H9 (cell line): ENCODE data around the gene ZNF653. TPM values are rescaled to one million over a fixed set of nuclear protein-coding genes. Genes with fewer than 3 reads are reported as not detected.

ENCODE experiments used
- DNase-seq: peaks from one replicate; pipeline ENCODE4 v3.0.0-alpha.2; 2017
- H2AFZ ChIP-seq: one replicate; pipeline ENCODE4 v1.6.1; 2013; ENCODE audit warnings: mild to moderate bottlenecking, low read length, control low read depth, moderate library complexity
- H2AK5ac ChIP-seq: 2 replicates; pipeline ENCODE4 v1.6.1; 2013; ENCODE audit warnings: low read length, control low read depth, mixed read lengths; ENCODE audit not compliant: insufficient read length
- H2BK120ac ChIP-seq: one replicate; pipeline ENCODE4 v1.6.1; 2013; ENCODE audit warnings: low read depth, mild to moderate bottlenecking, low read length, control low read depth, inconsistent platforms; ENCODE audit not compliant: poor library complexity, severe bottlenecking
- H2BK12ac ChIP-seq: 2 replicates; pipeline ENCODE4 v1.6.1; 2013; ENCODE audit warnings: low read length, control low read depth, mixed read lengths, low read depth; ENCODE audit not compliant: insufficient read length
- H2BK15ac ChIP-seq: 2 replicates; pipeline ENCODE4 v1.6.1; 2013; ENCODE audit warnings: low read depth, low read length, control low read depth
- H2BK20ac ChIP-seq: one replicate; pipeline ENCODE4 v1.6.1; 2013; ENCODE audit warnings: low read depth, mild to moderate bottlenecking, low read length, control low read depth, inconsistent platforms; ENCODE audit not compliant: poor library complexity, severe bottlenecking
- H2BK5ac ChIP-seq: 2 replicates; pipeline ENCODE4 v1.6.1; 2013; ENCODE audit warnings: low read length, control low read depth, mixed read lengths; ENCODE audit not compliant: insufficient read length
- H3K14ac ChIP-seq: 2 replicates; pipeline ENCODE4 v1.6.1; 2013; ENCODE audit warnings: low read length, control low read depth; ENCODE audit not compliant: insufficient read depth
- H3K18ac ChIP-seq: 2 replicates; pipeline ENCODE4 v1.6.1; 2013; ENCODE audit warnings: low read depth, mild to moderate bottlenecking, mixed read lengths, low read length, control low read depth; ENCODE audit not compliant: insufficient read length
- H3K23ac ChIP-seq: 2 replicates; pipeline ENCODE4 v1.6.1; 2013; ENCODE audit warnings: low read length, control low read depth, mixed read lengths, low read depth; ENCODE audit not compliant: insufficient read length
- H3K23me2 ChIP-seq: 2 replicates; pipeline ENCODE4 v1.6.1; 2013; ENCODE audit warnings: low read depth, mild to moderate bottlenecking, mixed read lengths, low read length, control low read depth; ENCODE audit not compliant: insufficient read length, poor library complexity, severe bottlenecking
- H3K27ac ChIP-seq: 2 replicates; pipeline ENCODE4 v1.5.1; 2013; ENCODE audit warnings: low read length, control low read depth, mixed read lengths, low read depth; ENCODE audit not compliant: insufficient read length
- H3K27me3 ChIP-seq: 2 replicates; pipeline ENCODE4 v1.6.1; 2013; ENCODE audit warnings: low read length, control low read depth, inconsistent platforms; ENCODE audit not compliant: insufficient read depth
- H3K4ac ChIP-seq: 2 replicates; pipeline ENCODE4 v1.6.1; 2013; ENCODE audit warnings: low read depth, mild to moderate bottlenecking, control low read depth, inconsistent platforms, low read length, moderate library complexity
- H3K4me1 ChIP-seq: 2 replicates; pipeline ENCODE4 v1.6.1; 2013; ENCODE audit warnings: low read length, control low read depth, inconsistent platforms; ENCODE audit not compliant: insufficient read depth
- H3K4me2 ChIP-seq: 2 replicates; pipeline ENCODE4 v1.6.1; 2013; ENCODE audit warnings: low read length, control low read depth, mixed read lengths; ENCODE audit not compliant: insufficient read length, insufficient read depth
- H3K56ac ChIP-seq: 2 replicates; pipeline ENCODE4 v1.6.1; 2013; ENCODE audit warnings: low read depth, mild to moderate bottlenecking, mixed read lengths, low read length, control low read depth; ENCODE audit not compliant: insufficient read length
- H3K79me1 ChIP-seq: 2 replicates; pipeline ENCODE4 v1.6.1; 2013; ENCODE audit warnings: low read depth, mild to moderate bottlenecking, moderate library complexity, low read length, control low read depth, inconsistent platforms; ENCODE audit not compliant: insufficient read depth, poor library complexity, severe bottlenecking
- H3K79me2 ChIP-seq: 2 replicates; pipeline ENCODE4 v1.6.1; 2013; ENCODE audit warnings: low read length, control low read depth, inconsistent platforms; ENCODE audit not compliant: insufficient read depth
- H3K9ac ChIP-seq: 2 replicates; pipeline ENCODE4 v1.6.1; 2013; ENCODE audit warnings: low read length, control low read depth, mixed read lengths; ENCODE audit not compliant: insufficient read length; ENCODE audit errors: extremely low read depth
- H3K9me3 ChIP-seq: one replicate; pipeline ENCODE4 v1.6.1; 2013; ENCODE audit warnings: low read depth, low read length, inconsistent platforms; ENCODE audit not compliant: control insufficient read depth
- H3T11ph ChIP-seq: one replicate; pipeline ENCODE4 v1.6.1; 2013; ENCODE audit warnings: mild to moderate bottlenecking, low read length, control low read depth, inconsistent platforms
- H4K20me1 ChIP-seq: one replicate; pipeline ENCODE4 v1.6.1; 2013; ENCODE audit not compliant: control insufficient read depth, insufficient read length, insufficient read depth
- H4K5ac ChIP-seq: 2 replicates; pipeline ENCODE4 v1.6.1; 2013; ENCODE audit warnings: low read depth, mild to moderate bottlenecking, mixed read lengths, low read length, control low read depth; ENCODE audit not compliant: insufficient read length
- H4K8ac ChIP-seq: replicated peaks from 2 replicates; pipeline ENCODE4 v1.6.1; 2013; ENCODE audit warnings: low read length, control low read depth, mixed read lengths, low read depth; ENCODE audit not compliant: insufficient read length
- H4K91ac ChIP-seq: 2 replicates; pipeline ENCODE4 v1.6.1; 2013; ENCODE audit warnings: low read depth, mild to moderate bottlenecking, moderate library complexity, mixed read lengths, low read length, control low read depth; ENCODE audit not compliant: insufficient read length
- H3K27ac Mint-ChIP-seq, 3 experiments: 2 replicates in 2 of 3; 3 replicates in 1 of 3; pipeline ENCODE4 v1.8.0; 2020 to 2021; ENCODE audit warnings: mixed read lengths in 3 of 3, mild to moderate bottlenecking in 1 of 3, moderate library complexity in 1 of 3
- H3K27me3 Mint-ChIP-seq: 2 replicates; pipeline ENCODE4 v1.8.0; 2021; ENCODE audit warnings: low read depth, mild to moderate bottlenecking, moderate library complexity, mixed read lengths
- H3K36me3 Mint-ChIP-seq, 3 experiments: 2 replicates in 2 of 3; 3 replicates in 1 of 3; pipeline ENCODE4 v1.8.0; 2020 to 2021; ENCODE audit warnings: low read depth in 3 of 3, mixed read lengths in 3 of 3; ENCODE audit not compliant: insufficient read depth in 1 of 3
- H3K4me1 Mint-ChIP-seq, 2 experiments: 2 replicates each; pipeline ENCODE4 v1.8.0; 2020; ENCODE audit warnings: mixed read lengths in 2 of 2
- H3K4me3 Mint-ChIP-seq, 2 experiments: 2 replicates in 1 of 2; 3 replicates in 1 of 2; pipeline ENCODE4 v1.8.0; 2020 to 2021; ENCODE audit warnings: mild to moderate bottlenecking in 2 of 2, mixed read lengths in 2 of 2, moderate library complexity in 1 of 2
- H3K9me3 Mint-ChIP-seq, 2 experiments: 2 replicates in 1 of 2; 3 replicates in 1 of 2; pipeline ENCODE4 v1.8.0; 2020; ENCODE audit warnings: mild to moderate bottlenecking in 2 of 2, mixed read lengths in 2 of 2, moderate library complexity in 1 of 2
- WGBS: extraction: QIAGEN DNeasy Blood & Tissue Kit; methylation state at CpG from one replicate; pipeline ENCODE4 v1.1.7; 2013; ENCODE audit warnings: missing lambda C conversion rate, low lambda C conversion rate, mixed read lengths; ENCODE audit not compliant: insufficient read length; ENCODE audit errors: extremely low coverage; 5-methylcytosine and 5-hydroxymethylcytosine counted together
- total RNA-seq: library from RNA; stranded (reverse); gene quantifications from 2 replicates; pipeline ENCODE4 v1.2.1, GENCODE V29; 2021
- TF ChIP-seq, protein P1 (sequence below): fragments of 200-600 bp; sonication (generic); conservative IDR thresholded peaks from 3 replicates; pipeline ENCODE4 v1.8.0; 2021; ENCODE audit warnings: antibody characterized with exemption, mild to moderate bottlenecking

ZNF653 gene
- total RNA-seq, 1 experiment from 2014 or later: 11.6 TPM

DNA sequence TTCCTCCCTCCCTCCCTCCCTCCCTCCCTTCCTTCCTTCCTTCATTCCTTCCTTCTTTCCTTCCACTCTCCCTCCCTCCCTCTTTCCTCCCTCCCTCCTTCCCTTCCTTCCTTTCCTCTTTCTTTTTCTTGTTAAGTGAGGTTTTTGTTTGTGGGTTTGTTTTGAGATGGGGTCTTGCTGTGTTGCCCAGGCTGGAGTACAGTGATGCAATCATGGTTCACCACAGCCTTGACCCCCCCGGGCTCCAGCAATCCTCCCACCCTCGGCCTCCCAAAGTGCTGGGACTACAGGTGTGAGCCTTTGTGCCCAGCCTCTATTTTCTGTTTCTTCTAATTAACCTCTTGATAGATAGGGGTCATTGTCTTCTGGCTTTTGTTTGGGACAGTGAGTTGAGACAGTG lies 44.2 kb downstream of the ZNF653 start:
- Histone ChIP-seq H3T11ph (no peak overlapping the region), H2BK5ac (no peak overlapping the region), H3K23me2 (no peaks in the 10 kb centered on the region), H3K27ac (no peak overlapping the region), H2BK15ac (no peak overlapping the region), H2AFZ (no peak overlapping the region), H2BK12ac (no peak overlapping the region), H4K5ac (no peak overlapping the region), H3K79me1 (no peaks in the 10 kb centered on the region), H3K23ac (no peak overlapping the region), H2AK5ac (no peak overlapping the region), H3K27me3 (no peaks in the 10 kb centered on the region), H3K4me1 (peaks cover 9% of the 10 kb centered on the region; the same call in 1 of the 2 replicates), H4K91ac (no peak overlapping the region), H3K18ac (no peak overlapping the region), H3K4me2 (no peak overlapping the region), H4K8ac (no peak overlapping the region), H3K9me3 (no peaks in the 10 kb centered on the region), H3K79me2 (no peaks in the 10 kb centered on the region), H3K9ac (no peak overlapping the region), H3K56ac (no peak overlapping the region), H4K20me1 (no peaks in the 10 kb centered on the region), H3K14ac (no peak overlapping the region), H2BK120ac (no peak overlapping the region), H3K4ac (no peak overlapping the region), H2BK20ac (no peak overlapping the region)
- TF ChIP-seq, protein P1, sequence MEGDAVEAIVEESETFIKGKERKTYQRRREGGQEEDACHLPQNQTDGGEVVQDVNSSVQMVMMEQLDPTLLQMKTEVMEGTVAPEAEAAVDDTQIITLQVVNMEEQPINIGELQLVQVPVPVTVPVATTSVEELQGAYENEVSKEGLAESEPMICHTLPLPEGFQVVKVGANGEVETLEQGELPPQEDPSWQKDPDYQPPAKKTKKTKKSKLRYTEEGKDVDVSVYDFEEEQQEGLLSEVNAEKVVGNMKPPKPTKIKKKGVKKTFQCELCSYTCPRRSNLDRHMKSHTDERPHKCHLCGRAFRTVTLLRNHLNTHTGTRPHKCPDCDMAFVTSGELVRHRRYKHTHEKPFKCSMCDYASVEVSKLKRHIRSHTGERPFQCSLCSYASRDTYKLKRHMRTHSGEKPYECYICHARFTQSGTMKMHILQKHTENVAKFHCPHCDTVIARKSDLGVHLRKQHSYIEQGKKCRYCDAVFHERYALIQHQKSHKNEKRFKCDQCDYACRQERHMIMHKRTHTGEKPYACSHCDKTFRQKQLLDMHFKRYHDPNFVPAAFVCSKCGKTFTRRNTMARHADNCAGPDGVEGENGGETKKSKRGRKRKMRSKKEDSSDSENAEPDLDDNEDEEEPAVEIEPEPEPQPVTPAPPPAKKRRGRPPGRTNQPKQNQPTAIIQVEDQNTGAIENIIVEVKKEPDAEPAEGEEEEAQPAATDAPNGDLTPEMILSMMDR: no peak
- Mint-ChIP-seq H3K27me3 (peaks cover 4% of the 10 kb centered on the region; the same call in 1 of the 2 replicates), H3K4me1 (peaks cover 11 to 19% of the 10 kb centered on the region in 2 experiments), H3K36me3 (no peaks in the 10 kb centered on the region), H3K27ac (no peak overlapping the region), H3K4me3 (no peak overlapping the region), H3K9me3 (no peaks in the 10 kb centered on the region; a peak in 1 of 5 replicates)
- WGBS: no CpG with 5 or more reads among the region's 2 CpGs
- DNase-seq: no peak
